T1000 (cell line): ENCODE data around the gene PCDHA2.
"Not testable (repeated sequence)": the region's sequence is repeated elsewhere in the genome, so short reads cannot be mapped to it uniquely, and the experiment has no call there.

ENCODE experiments used
- DNase-seq: peaks from one replicate; lab custom pipeline; 2025; ENCODE audit warnings: mixed read lengths; lab: John Stamatoyannopoulos, UW

Gene PCDHA2

GRCh38 chr5:140821375-140822280, 27.0 kb downstream of the PCDHA2 start, which contains the start of gene PCDHA5:
TSS of gene PCDHA5 (plus strand) at chr5:140821613.
- no peak for DNase-seq

GRCh38 chr5:140822281-140822629, 27.6 kb downstream of the PCDHA2 start:
- DNase-seq: no peak

GRCh38 chr5:140822969-140823368, 28.3 kb downstream of the PCDHA2 start:
- not testable (repeated sequence) for DNase-seq

DNA sequence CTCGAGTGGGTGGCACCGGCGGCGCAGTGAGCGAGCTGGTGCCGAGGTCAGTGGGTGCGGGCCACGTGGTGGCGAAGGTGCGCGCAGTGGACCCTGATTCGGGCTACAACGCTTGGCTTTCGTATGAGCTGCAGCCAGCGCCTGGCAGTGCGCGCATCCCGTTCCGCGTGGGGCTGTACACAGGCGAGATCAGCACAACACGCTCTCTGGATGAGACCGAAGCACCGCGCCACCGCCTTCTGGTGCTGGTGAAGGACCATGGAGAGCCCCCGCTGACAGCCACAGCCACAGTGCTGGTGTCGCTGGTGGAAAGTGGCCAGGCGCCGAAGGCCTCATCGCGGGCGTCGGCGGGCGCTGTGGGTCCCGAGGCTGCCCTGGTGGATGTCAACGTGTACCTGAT, 28.8 kb downstream of the PCDHA2 start:
- DNase-seq: no peak

DNA sequence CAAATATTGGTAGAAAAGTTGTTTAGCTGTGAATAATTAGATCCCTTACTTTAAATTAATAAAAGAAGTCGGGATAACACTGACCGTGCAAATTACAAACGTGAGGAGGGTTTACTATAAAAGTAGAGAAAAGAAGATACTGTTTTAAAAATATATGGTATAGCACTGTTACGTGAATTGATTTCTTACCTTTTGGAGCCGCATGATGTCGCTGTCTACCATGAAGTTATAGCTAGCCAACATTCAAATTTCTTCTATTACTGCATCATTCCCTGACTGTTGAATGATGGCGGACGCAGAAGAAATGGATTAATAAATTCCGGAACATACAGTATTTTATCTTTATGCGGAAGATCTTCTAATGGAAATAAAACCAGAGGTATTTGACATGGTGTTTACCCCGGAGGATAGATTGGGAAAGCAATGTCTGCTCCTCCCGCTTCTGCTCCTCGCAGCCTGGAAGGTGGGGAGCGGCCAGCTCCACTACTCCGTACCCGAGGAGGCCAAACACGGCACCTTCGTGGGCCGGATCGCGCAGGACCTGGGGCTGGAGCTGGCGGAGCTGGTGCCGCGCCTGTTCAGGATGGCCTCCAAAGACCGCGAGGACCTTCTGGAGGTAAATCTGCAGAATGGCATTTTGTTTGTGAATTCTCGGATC, 33.2 kb downstream of the PCDHA2 start, which contains the start of gene PCDHA6:
Gene PCDHA6, plus strand, starts transcription at position 257 of the 658 bp plus-strand sequence. Its CDS starts 132 bp downstream, at position 389.
- DNase-seq: no peak

GRCh38 chr5:140828362-140828737, 33.7 kb downstream of the PCDHA2 start:
- DNase-seq: no peak

- not testable (repeated sequence) for DNase-seq
These were observed 35.2 kb downstream of the PCDHA2 start for GRCh38 chr5:140829511-140830501.

- no peak for DNase-seq
These were observed 39.3 kb downstream of the PCDHA2 start, which contains the start of gene PCDHA7 for GRCh38 chr5:140833993-140834392. TSS of gene PCDHA7 (plus strand) at chr5:140834269. CDS start at chr5:140834384, 115 bp downstream.

DNA sequence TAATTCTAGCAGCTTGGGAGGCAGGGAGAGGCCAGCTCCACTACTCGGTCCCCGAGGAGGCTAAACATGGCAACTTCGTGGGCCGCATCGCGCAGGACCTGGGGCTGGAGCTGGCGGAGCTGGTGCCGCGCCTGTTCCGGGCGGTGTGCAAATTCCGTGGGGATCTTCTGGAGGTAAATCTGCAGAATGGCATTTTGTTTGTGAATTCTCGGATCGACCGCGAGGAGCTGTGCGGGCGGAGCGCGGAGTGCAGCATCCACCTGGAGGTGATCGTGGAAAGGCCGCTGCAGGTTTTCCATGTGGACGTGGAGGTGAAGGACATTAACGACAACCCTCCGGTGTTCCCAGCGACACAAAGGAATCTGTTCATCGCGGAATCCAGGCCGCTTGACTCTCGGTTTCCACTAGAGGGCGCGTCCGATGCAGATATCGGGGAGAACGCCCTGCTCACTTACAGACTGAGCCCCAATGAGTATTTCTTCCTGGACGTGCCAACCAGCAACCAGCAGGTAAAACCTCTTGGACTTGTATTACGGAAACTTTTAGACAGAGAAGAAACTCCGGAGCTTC, 39.9 kb downstream of the PCDHA2 start:
- DNase-seq: not testable (repeated sequence)

GRCh38 chr5:140835622-140836510, 41.2 kb downstream of the PCDHA2 start:
- DNase-seq: no peak

DNA sequence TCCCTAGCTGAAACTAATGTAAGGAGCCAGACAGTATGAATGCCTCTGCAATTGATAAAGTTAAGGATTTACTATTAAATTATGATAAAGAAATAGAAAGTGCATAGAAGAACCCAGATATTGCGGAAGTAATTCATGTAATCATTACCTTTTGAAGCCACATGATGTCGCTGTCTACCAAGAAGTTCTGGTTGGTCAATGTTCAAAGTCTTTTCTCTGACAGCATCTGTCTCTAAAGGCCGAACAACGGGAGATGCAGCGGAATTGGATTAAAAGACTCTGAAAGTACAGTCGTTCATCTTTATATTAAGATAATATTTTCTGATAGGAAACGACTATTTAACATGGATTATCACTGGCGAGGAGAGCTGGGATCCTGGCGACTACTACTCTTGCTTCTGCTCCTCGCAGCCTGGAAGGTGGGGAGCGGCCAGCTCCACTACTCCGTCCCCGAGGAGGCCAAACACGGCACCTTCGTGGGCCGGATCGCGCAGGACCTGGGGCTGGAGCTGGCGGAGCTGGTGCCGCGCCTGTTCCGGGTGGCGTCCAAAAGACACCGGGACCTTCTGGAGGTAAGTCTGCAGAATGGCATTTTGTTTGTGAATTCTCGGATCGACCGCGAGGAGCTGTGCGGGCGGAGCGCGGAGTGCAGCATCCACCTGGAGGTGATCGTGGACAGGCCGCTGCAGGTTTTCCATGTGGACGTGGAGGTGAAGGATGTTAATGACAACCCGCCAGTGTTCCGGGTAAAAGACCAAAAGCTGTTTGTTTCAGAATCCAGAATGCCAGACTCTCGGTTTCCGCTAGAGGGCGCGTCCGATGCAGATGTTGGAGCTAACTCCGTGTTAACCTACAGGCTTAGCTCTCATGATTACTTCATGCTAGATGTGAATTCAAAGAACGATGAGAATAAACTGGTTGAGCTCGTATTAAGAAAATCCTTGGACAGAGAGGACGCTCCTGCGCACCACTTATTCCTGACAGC, 46.6 kb downstream of the PCDHA2 start, which contains the start of gene PCDHA8:
Gene PCDHA8, plus strand, starts transcription at position 210 of the 985 bp plus-strand sequence. Its CDS starts 135 bp downstream, at position 345.
- no peak for DNase-seq

DNA sequence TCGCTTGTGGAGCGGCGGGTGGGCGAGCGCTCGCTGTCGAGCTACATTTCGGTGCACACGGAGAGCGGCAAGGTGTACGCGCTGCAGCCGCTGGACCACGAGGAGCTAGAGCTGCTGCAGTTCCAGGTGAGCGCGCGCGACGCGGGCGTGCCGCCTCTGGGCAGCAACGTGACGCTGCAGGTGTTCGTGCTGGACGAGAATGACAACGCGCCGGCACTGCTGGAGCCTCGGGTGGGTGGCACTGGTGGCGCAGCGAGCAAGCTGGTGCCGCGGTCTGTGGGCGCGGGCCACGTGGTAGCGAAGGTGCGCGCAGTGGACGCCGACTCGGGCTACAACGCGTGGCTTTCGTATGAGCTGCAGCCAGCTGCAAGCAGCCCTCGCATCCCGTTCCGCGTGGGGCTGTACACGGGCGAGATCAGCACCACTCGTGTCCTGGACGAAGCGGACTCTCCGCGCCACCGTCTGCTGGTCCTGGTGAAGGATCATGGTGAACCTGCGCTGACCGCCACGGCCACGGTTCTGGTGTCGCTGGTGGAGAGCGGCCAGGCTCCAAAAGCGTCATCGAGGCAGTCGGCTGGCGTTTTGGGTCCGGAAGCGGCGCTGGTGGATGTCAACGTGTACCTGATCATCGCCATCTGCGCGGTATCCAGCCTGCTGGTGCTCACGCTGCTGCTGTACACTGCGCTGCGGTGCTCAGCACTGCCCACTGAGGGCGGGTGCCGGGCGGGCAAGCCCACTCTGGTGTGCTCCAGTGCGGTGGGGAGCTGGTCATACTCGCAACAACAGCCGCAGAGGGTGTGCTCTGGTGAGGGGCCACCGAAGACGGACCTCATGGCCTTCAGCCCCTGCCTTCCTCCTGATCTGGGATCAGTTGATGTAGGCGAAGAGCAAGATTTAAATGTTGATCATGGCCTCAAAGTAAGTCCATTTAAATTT, 48.4 kb downstream of the PCDHA2 start:
- no peak for DNase-seq
